Measurements from ENCODE around the gene ARHGEF16.

Gene ARHGEF16

GRCh38 chr1:3456964-3457909 is 2.8 kb downstream of the ARHGEF16 start:
- no peak for DNase-seq (ENCODE audit: low read depth)

GRCh38 chr1:3457910-3458883 is 3.7 kb downstream of the ARHGEF16 start:
- DNase-seq (ENCODE audit: low read depth) = no peak

- no peak for DNase-seq (ENCODE audit: low read depth)
Observed at GRCh38 chr1:3459051-3459908, 4.8 kb downstream of the ARHGEF16 start.

- DNase-seq (ENCODE audit: low read depth) = no peak
Observed at GRCh38 chr1:3459940-3460671, 5.6 kb downstream of the ARHGEF16 start.

GRCh38 chr1:3460672-3461131 is 6.2 kb downstream of the ARHGEF16 start:
- peak; percentile 50 for DNase-seq (ENCODE audit: low read depth)

GRCh38 chr1:3461238-3461933 is 6.9 kb downstream of the ARHGEF16 start:
- no peak for DNase-seq (ENCODE audit: low read depth)

GRCh38 chr1:3461934-3462275 is 7.4 kb downstream of the ARHGEF16 start:
- DNase-seq (ENCODE audit: low read depth) = no peak

GRCh38 chr1:3462356-3463012 is 8.0 kb downstream of the ARHGEF16 start:
- no peak for DNase-seq (ENCODE audit: low read depth)

GRCh38 chr1:3463013-3463385 is 8.5 kb downstream of the ARHGEF16 start:
- DNase-seq (ENCODE audit: low read depth) = no peak

GRCh38 chr1:3463408-3463863 is 9.0 kb downstream of the ARHGEF16 start:
- no peak for DNase-seq (ENCODE audit: low read depth)

GRCh38 chr1:3463891-3464648 is 9.6 kb downstream of the ARHGEF16 start:
- no peak for DNase-seq (ENCODE audit: low read depth)

GRCh38 chr1:3464649-3465025 is 10.2 kb downstream of the ARHGEF16 start:
- DNase-seq (ENCODE audit: low read depth) = no peak

- DNase-seq (ENCODE audit: low read depth) = no peak
Observed at GRCh38 chr1:3465091-3465934, 10.8 kb downstream of the ARHGEF16 start.

- no peak for DNase-seq (ENCODE audit: low read depth)
Observed at GRCh38 chr1:3465935-3466321, 11.5 kb downstream of the ARHGEF16 start.

- DNase-seq (ENCODE audit: low read depth) = no peak
Observed at GRCh38 chr1:3466366-3467075, 12.1 kb downstream of the ARHGEF16 start.

GRCh38 chr1:3467096-3468036 is 12.9 kb downstream of the ARHGEF16 start:
- no peak for DNase-seq (ENCODE audit: low read depth)

All from EH (cell line).